GM12892 (cell line): ENCODE results near the gene FMN2.
"Not testable (repeated sequence)": the region's sequence is repeated elsewhere in the genome, so short reads cannot be mapped to it uniquely, and the experiment has no call there.

Experiments
- DNase-seq: peaks from one replicate; pipeline ENCODE4 v3.0.0; 2011; ENCODE audit not compliant: insufficient read length
- FAIRE-seq: peaks from 2 replicates; lab custom pipeline; 2011; peaks lifted over from hg19 to GRCh38; lab: Jason Lieb, UNC
- POLR2A ChIP-seq: IDR thresholded peaks from 2 replicates; pipeline ENCODE4 v1.6.1; 2011; ENCODE audit warnings: low read depth, low read length, control low read depth
- POLR2AphosphoS5 ChIP-seq: IDR thresholded peaks from 2 replicates; pipeline ENCODE4 v1.6.1; 2011; ENCODE audit warnings: low read depth, low read length, control low read depth
- TAF1 ChIP-seq: IDR thresholded peaks from 2 replicates; pipeline ENCODE4 v1.6.1; 2011; ENCODE audit warnings: low read depth, mild to moderate bottlenecking, control low read depth, low read length, borderline replicate concordance

The FMN2 gene

DNA sequence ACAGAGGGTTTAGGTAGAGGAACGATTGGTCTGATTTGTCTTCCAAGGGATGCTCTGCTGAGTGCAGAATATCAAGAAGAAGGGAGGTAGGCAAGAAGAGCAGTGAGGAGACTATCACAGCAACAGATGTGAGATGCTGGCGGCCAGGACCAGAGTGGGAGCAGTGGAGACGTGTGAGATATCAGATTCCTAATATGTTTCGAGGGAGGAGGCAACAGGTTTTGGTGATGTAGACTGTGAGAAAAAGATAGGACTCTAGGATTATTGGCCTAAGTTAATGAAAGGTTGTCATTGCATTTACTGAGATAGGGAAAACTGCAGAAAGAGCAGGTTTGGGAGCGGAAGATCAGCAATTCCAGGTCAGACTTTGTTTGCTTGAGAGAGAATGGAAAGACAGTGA is 182.9 kb downstream of the FMN2 start:
- TF ChIP-seq POLR2AphosphoS5 (no peak), TAF1 (no peak), POLR2A (no peak)
- FAIRE-seq (no peak), DNase-seq (no peak)

DNA sequence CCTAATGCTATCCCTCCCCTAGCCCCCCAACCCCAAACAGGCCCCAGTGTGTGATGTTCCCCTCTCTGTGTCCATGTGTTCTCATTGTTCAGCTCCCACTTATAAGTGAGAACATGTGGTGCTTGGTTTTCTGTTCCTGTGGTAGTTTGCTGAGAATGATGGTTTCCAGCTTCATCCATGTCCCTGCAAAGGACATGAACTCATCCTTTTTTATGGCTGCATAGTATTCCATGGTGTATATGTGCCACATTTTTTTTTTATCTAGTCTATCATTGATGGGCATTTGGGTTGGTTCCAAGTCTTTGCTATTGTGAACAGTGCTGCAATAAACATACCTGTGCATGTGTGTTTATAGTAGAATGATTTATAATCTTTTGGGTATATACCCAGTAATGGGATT is 183.5 kb downstream of the FMN2 start:
- not testable (repeated sequence) for FAIRE-seq, DNase-seq

DNA sequence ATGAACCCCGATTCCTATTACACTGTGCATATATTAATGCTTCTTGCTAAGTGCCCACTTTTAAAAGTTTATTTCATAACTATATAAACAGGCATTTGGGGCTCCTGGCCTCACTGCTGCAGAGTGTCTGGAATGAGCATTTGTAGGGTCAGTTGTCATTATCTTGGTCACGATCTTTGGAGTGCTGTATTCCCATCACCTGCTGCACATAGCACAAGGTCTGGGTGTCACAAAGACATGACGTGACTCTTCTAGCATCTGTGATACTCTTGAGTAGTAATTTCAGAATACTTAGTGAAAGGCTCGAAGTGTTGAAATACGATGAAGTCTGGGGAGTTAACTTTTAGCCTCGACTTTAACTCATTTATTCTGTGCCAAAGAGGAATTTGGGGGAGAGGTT is 186.4 kb downstream of the FMN2 start:
- TF ChIP-seq TAF1 (no peak), POLR2A (no peak), POLR2AphosphoS5 (no peak)

DNA sequence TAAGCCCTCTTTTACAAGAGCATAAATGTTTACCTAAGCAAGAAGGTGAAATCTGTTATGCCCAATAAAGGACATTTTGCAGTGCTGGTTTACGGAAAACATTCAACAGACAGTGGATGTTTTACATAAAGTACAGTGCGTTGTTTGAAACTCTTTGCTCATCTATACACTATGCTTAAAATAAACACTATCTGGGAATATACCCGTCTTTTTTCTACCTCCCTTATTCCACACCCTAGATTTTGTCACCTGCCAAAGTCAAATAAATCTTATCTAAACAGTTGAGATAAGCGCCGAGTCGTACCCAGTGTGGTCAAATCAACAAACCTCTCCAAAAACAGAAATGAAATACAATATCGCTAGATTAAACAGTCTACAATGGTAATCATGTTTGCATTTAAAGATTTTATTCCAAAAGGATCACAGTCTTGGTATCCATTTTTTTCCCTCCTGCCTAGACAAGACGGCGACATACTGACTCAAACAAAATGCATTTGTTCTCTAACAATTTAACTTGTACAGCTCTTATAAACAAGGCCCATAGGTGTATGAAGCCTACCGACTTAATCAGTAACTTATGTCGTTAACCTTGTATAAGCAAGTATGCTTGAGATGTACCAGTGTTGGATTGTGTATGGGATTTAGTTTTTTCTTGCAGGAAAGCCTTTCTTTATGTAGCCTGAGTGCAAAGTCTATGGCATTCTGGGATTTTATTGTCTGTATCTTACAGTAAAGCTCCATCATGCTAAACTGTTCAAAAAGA is 189.1 kb downstream of the FMN2 start:
- FAIRE-seq (no peak), DNase-seq (no peak)
- no peak for TF ChIP-seq POLR2A
- no peak for TF ChIP-seq TAF1
- no peak for TF ChIP-seq POLR2AphosphoS5

More for the DNA sequence above, 186.4 kb downstream of the FMN2 start:
- DNase-seq (no peak), FAIRE-seq (no peak)

DNA sequence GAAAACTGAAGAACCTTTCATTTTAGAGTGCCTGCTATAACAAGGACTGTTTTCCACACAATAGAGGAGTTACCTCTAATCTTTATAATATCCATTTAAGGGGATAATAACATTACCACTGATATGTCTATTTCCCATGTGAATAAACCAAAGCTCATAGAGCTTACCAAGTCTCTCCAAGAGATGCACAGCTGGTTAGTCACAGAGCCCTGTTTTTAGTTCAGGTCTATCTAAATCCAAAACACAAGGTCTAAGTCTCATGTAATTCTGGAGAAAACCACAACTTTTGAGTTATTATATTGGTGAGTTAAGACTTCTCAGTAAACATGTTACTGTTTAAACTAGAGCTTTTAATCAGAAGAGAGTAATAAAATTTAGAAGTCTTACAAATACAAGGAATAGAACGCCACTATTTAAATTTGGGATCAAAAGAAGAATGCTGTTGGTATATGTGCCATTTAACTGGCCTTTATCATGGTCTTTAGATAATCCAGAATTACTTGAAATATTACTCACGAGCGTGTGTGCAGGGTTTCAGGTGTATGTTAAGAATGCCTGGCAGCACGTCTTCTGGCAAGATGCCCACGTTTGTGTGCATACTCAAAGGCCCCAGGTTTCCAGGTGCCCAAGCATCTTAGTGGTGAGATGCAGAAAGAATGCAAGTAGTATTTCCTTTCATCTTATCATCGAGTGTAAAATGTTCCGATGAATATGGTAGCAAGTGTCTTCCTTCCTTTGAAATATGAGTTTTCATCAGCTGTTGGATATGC is 190.6 kb downstream of the FMN2 start:
- FAIRE-seq, result no peak
- no peak for DNase-seq
- TF ChIP-seq POLR2A (no peak), TAF1 (no peak), POLR2AphosphoS5 (no peak)

DNA sequence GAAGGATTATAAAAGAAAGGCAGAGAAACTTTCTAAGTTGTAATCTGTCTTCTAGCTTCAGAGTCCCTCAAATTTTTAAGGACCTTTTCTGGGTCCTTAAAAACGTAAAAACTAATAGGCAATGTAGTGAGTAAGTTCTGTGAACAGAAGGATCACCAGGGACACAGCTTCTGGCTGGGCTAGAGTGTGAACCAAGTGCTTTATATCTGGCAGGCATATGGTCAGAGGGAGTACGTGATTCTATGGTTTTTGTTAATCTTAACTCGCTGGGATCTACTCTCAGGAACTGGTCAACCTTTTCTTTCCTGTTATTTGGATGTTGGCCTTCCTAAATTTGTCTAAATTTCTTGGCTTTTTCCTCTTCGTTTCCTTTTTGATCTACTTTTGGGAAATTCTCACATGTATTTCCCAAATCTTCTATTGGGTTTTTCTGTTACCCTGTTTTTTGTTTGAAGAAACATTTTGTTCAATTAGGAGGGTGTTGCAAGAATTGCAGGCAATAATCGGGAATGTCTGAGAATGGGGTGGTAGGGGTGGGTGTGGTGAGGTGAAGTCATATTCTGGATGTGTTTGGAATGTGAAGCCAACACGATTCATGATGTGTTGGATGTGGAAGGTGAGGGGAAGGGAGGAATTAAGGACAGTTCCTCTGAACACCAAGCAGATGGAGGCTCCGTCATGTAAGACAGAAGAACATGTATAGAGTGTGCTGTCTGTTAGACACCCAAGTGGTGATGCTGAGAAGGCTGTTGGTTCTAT is 193.2 kb downstream of the FMN2 start:
- no peak for TF ChIP-seq TAF1
- TF ChIP-seq POLR2AphosphoS5, result no peak
- no peak for TF ChIP-seq POLR2A
- no peak for DNase-seq
- no peak for FAIRE-seq

DNA sequence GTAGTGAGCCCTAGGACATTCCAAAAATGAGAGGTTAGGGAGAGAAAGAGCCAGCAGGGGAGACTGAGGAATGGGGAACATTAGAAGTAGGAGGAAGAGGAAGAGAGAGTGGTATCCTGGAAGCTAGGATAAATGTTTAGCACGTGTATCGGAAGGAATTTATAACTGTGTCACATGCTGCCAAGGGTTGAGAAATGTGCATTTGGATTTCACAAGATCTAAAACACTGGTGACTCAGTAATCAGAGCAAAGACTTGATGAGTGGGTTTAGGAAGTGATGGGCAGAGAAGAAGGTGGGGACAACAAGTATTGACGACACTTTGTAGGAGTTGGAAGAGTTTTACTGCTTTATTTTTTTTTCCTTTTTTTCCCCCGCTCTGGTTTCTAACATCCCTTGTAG is 193.9 kb downstream of the FMN2 start:
- DNase-seq (no peak), FAIRE-seq (no peak)
- TF ChIP-seq TAF1 (no peak), POLR2AphosphoS5 (no peak), POLR2A (no peak)

DNA sequence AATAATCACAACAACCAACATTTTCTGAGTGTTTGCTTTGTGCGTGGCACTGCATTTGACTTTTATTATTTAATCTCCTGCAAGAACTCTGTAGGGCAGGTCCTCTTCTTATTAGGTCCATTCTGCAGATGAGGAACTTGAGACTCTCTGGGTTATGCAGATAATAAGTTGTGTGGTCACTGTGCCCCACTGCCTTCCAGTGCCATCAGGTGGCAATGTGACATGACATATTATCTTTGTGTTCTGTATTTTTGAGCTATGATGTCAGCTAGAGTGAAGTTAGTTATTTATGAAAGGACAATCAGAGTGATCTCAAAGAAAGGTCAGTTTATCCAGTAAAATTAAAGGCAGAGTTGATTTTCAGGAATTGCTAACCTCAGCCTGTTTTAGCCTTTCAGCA is 196.0 kb downstream of the FMN2 start:
- TF ChIP-seq POLR2A (no peak), POLR2AphosphoS5 (no peak), TAF1 (no peak)
- DNase-seq, result no peak
- no peak for FAIRE-seq

DNA sequence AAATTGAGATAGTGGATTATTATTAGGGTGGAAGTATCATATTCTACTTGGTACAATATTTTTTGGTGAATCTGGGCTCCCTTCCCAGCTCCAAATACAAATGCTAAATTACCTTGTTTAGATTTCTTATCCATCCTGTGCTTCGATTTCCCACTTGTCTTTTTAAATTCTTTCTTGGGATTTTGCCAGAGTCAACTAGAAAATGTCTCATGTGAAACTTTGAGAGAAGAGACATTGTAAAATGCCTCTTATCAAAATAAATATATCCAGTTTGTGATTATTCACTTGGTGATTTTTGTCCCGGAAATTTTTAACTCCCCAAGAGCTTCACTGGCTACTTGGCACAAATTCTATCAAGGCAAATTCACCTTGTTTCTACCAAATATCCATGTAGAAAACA is 202.0 kb downstream of the FMN2 start:
- no peak for DNase-seq
- FAIRE-seq, result no peak
- TF ChIP-seq POLR2A (no peak), TAF1 (no peak), POLR2AphosphoS5 (no peak)

DNA sequence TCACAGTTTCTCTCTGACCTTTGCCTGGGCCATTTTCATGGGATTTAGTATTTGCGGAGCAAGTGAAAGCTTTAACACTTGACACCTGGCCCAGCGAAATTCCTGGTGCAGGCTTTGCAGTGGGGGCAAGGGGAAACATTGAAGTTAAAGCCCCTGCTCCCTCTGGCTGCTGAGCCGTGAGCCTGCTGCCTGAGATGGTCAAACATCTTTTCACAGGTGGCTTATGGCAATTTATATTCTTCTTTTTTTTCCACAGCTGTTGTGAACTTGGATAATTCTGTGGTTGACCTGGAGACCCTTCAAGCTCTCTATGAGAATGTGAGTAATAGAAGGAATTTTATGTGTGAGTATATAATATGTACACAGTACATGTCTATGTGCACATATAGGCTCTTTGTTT is 202.9 kb downstream of the FMN2 start:
- FAIRE-seq (no peak), DNase-seq (no peak)

DNA sequence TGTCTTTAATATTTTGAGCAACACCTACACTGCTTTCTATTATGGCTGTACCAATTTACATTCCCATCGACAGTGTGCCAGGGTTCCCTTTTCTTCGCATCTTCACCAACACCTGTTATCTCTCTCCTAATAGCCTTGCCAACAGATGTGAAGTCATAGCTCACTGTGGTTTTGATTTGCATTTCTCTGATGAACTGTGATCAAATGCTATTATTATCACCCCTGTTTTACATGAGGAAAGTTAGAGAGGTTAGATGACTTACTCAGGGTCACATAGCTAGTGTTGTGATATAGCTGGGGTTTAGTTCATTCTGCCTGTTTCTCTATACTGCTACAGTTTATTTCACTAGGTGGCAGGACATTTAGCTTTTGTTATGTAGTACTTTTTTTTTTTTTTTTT is 204.1 kb downstream of the FMN2 start:
- TF ChIP-seq POLR2AphosphoS5, result no peak
- TF ChIP-seq POLR2A, result no peak
- no peak for FAIRE-seq
- DNase-seq, result no peak

More for the DNA sequence above, 202.9 kb downstream of the FMN2 start:
- TF ChIP-seq TAF1 (no peak), POLR2A (no peak), POLR2AphosphoS5 (no peak)
